Transverse colon (tissue), 4 donors: ENCODE measurements around the gene PRKCE. TPM values are rescaled to one million over a fixed set of nuclear protein-coding genes. Genes with fewer than 3 reads are reported as not detected.

ENCODE experiments used
- DNase-seq: peaks from one replicate; pipeline ENCODE4 v3.0.0-alpha.2; 2019
- H3K27ac ChIP-seq, 4 donors: fragments of 200-600 bp; sonication (generic); 2 replicates each; pipeline ENCODE4 v1.5.1; 2016 to 2018; ENCODE audit warnings: inconsistent platforms in 4 of 4
- H3K27me3 ChIP-seq: fragments of 200-600 bp; sonication (generic); 2 replicates; pipeline ENCODE4 v1.5.1; 2017; ENCODE audit warnings: inconsistent platforms
- H3K36me3 ChIP-seq, 4 donors: fragments of 200-600 bp; sonication (generic); 2 replicates each; pipeline ENCODE4 v1.5.1; 2017 to 2019; ENCODE audit warnings: inconsistent platforms in 4 of 4
- H3K4me1 ChIP-seq, 4 donors: fragments of 200-600 bp; sonication (generic); 2 replicates each; pipeline ENCODE4 v1.5.1; 2017 to 2020; ENCODE audit warnings: inconsistent platforms in 4 of 4
- H3K4me3 ChIP-seq, 4 donors: fragments of 200-600 bp; sonication (generic); 1 replicate in 1 of 4; 2 replicates in 3 of 4; pipeline versions ENCODE4 v1.5.1 to v1.6.1; 2017 to 2019; ENCODE audit warnings: inconsistent platforms in 4 of 4
- H3K9me3 ChIP-seq, 2 donors: fragments of 200-600 bp; sonication (generic); 2 replicates each; pipeline ENCODE4 v1.5.1; 2017 to 2019; ENCODE audit warnings: inconsistent platforms in 2 of 2
- CTCF ChIP-seq, 5 experiments: fragments of 200-600 bp in 3 of 5; fragments of 450-650 bp in 2 of 5; sonication (generic) in 3 of 5; IDR thresholded peaks; 1 replicate in 2 of 5; 2 replicates in 3 of 5; pipeline ENCODE4 v1.5.1; 2016 to 2017; ENCODE audit warnings: antibody characterized with exemption in 5 of 5, inconsistent platforms in 3 of 5, mild to moderate bottlenecking in 2 of 5, moderate library complexity in 1 of 5
- EP300 ChIP-seq: sonication (generic); formaldehyde crosslinking; IDR thresholded peaks from one replicate; pipeline ENCODE4 v1.6.1; 2017; ENCODE audit warnings: antibody characterized with exemption, low read depth
- POLR2A ChIP-seq: fragments of 450-650 bp; IDR thresholded peaks from one replicate; pipeline ENCODE4 v1.6.1; 2016; ENCODE audit warnings: antibody characterized with exemption, mild to moderate bottlenecking, moderate library complexity
- POLR2AphosphoS5 ChIP-seq, 3 donors: sonication (generic); formaldehyde crosslinking; IDR thresholded peaks; one replicate each; pipeline ENCODE4 v1.6.1; 2016; ENCODE audit warnings: antibody characterized with exemption in 3 of 3
- WGBS, 2 donors: methylation state at CpG; one replicate each; pipeline ENCODE4 v1.1.5; 2018; ENCODE audit warnings: low coverage in 1 of 2; 5-methylcytosine and 5-hydroxymethylcytosine counted together
- in situ Hi-C, 4 donors: fragments of 200-750 bp; cut with MboI; loops; one replicate each; pipeline versions ENCODE4 v1.15.0 to v1.15.1; 2017; ENCODE audit warnings: low sequenced_read_pairs in 3 of 4, low pct_ligation_motif_present in 1 of 4, low pct_unique_long_range_greater_than_20kb in 1 of 4
- intact Hi-C: fragments of 100-400 bp; cut with DNase I; formaldehyde crosslinking; loops from one replicate; pipeline ENCODE4 v1.15.1; 2023; ENCODE audit warnings: low total_unique reads
- total RNA-seq, 4 donors: library from RNA; depleted of rRNA; stranded (reverse); fragments of >200 nt; gene quantifications; one replicate each; pipeline ENCODE4 v1.1.0, GENCODE V29; 2016

PRKCE gene
- total RNA-seq, 4 donors from 2014 or later, result 8.6 to 20.6 (median 11.3) TPM

DNA sequence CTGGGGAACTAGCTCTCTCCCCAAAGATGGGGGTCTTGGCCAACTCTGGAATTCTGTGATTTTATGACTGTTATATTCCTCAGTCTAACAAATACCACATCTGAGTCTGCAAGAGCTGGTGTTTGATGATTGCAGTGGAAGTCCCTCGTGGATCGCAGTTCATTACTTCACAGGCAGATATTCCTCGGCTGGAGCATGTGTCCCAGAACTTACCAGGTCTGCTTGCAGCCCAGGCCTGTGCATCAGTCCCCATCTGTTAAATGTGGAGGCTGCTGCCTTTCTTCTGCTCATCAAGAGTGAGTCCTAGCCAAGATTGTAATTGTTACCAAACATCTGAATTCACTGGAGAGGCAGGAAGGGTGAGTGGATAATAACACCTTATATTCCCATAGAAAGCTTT lies 55.5 kb downstream of the PRKCE start:
- intact Hi-C loops, result no loop called here

GRCh38 chr2:45707661-45708060 lies 56.2 kb downstream of the PRKCE start:
- TF ChIP-seq EP300, result no peak
- no peak for TF ChIP-seq POLR2A
- no peak for TF ChIP-seq CTCF (IDR thresholded peaks at IDR 0.05)
- TF ChIP-seq POLR2AphosphoS5 (IDR thresholded peaks at IDR 0.05), result no peak
- H3K36me3 ChIP-seq, result no peaks in the 10 kb centered on the region
- intact Hi-C loops (no loop called here), in situ Hi-C loops (no loop called here)
- no peaks in the 10 kb centered on the region for H3K27me3 ChIP-seq
- no peak for DNase-seq
- no peak overlapping the region for H3K4me3 ChIP-seq
- no peak overlapping the region for H3K27ac ChIP-seq
- H3K9me3 ChIP-seq, result no peaks in the 10 kb centered on the region
- H3K4me1 ChIP-seq, result peaks cover 0 to 9% (median 6%) of the 10 kb centered on the region in 4 donors
- WGBS, 2 donors, result 90 to 100% methylated on average over 2 to 6 of the region's 6 CpGs

More for the DNA sequence above, 55.5 kb downstream of the PRKCE start:
- in situ Hi-C loops, result no loop called here
- TF ChIP-seq POLR2A, result no peak
- no peak for TF ChIP-seq EP300
- no peak for TF ChIP-seq CTCF (IDR thresholded peaks at IDR 0.05)
- TF ChIP-seq POLR2AphosphoS5 (IDR thresholded peaks at IDR 0.05), result no peak
- peaks cover 0 to 9% (median 6%) of the 10 kb centered on the region in 4 donors for H3K4me1 ChIP-seq
- WGBS, 2 donors, result 93% methylated on average over 3 of the region's 3 CpGs; no CpG with 5 or more reads in 1 of the 2 donors
- no peak overlapping the region for H3K4me3 ChIP-seq
- no peaks in the 10 kb centered on the region for H3K27me3 ChIP-seq
- no peaks in the 10 kb centered on the region for H3K9me3 ChIP-seq
- DNase-seq, result no peak
- no peak overlapping the region for H3K27ac ChIP-seq
- H3K36me3 ChIP-seq, result no peaks in the 10 kb centered on the region

GRCh38 chr2:45708501-45708900 lies 57.0 kb downstream of the PRKCE start:
- H3K27ac ChIP-seq, result no peak overlapping the region
- WGBS, 2 donors, result 83% methylated on average over 3 of the region's 3 CpGs; no CpG with 5 or more reads in 1 of the 2 donors
- intact Hi-C loops, result no loop called here
- in situ Hi-C loops, result no loop called here
- no peaks in the 10 kb centered on the region for H3K9me3 ChIP-seq
- H3K4me1 ChIP-seq, result peaks cover 0 to 9% (median 6%) of the 10 kb centered on the region in 4 donors
- H3K36me3 ChIP-seq, result no peaks in the 10 kb centered on the region
- DNase-seq, result no peak
- H3K4me3 ChIP-seq, result no peak overlapping the region
- TF ChIP-seq EP300, result no peak
- TF ChIP-seq POLR2AphosphoS5 (IDR thresholded peaks at IDR 0.05), result no peak
- TF ChIP-seq CTCF (IDR thresholded peaks at IDR 0.05), result no peak
- no peak for TF ChIP-seq POLR2A
- no peaks in the 10 kb centered on the region for H3K27me3 ChIP-seq

DNA sequence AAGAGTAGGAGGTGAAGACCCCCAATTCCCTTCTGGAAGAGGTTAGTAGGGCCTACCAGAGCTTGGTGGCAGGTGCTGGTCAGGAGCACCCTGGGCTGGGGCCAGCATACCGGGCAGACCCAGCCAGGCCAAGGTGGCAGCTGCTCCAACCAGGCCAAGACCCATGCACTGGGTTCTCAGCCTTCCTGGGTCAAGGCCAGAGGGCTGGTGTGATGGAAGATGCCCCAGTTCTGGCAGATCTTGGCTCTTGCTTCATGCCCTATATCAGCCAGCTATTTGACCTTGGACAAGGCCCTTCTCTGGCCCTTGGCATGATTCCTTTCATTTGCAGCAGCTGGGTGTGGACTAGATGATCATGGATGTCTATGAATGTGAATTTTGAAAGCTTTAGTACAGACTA lies 57.7 kb downstream of the PRKCE start:
- no peak for TF ChIP-seq EP300
- no peak for TF ChIP-seq POLR2A
- no CpG with 5 or more reads among the region's 1 CpG for WGBS, 2 donors
- Histone ChIP-seq H3K9me3 (no peaks in the 10 kb centered on the region), H3K36me3 (no peaks in the 10 kb centered on the region), H3K27me3 (no peaks in the 10 kb centered on the region), H3K4me3 (no peak overlapping the region), H3K27ac (no peak overlapping the region), H3K4me1 (peaks cover 0 to 9% (median 6%) of the 10 kb centered on the region in 4 donors)
- DNase-seq, result no peak
- in situ Hi-C loops, result no loop called here
- intact Hi-C loops, result no loop called here

GRCh38 chr2:45710468-45710867 lies 59.0 kb downstream of the PRKCE start:
- in situ Hi-C loops (no loop called here), intact Hi-C loops (no loop called here)
- H3K27ac ChIP-seq, result no peak overlapping the region
- H3K27me3 ChIP-seq, result no peaks in the 10 kb centered on the region
- no peaks in the 10 kb centered on the region for H3K9me3 ChIP-seq
- no peak for DNase-seq
- H3K36me3 ChIP-seq, result no peaks in the 10 kb centered on the region
- TF ChIP-seq POLR2A, result no peak
- no peak for TF ChIP-seq POLR2AphosphoS5 (IDR thresholded peaks at IDR 0.05)
- TF ChIP-seq EP300, result no peak
- no peak for TF ChIP-seq CTCF (IDR thresholded peaks at IDR 0.05)
- H3K4me1 ChIP-seq, result peaks cover 0 to 8% (median 4%) of the 10 kb centered on the region in 4 donors
- no peak overlapping the region for H3K4me3 ChIP-seq
- 97% methylated on average over 3 of the region's 3 CpGs; no CpG with 5 or more reads in 1 of the 2 donors for WGBS, 2 donors
